NCI-H526 (cell line): Measurements from ENCODE around the gene MTHFD2.
"Not testable (repeated sequence)": the region's sequence is repeated elsewhere in the genome, so short reads cannot be mapped to it uniquely, and the experiment has no call there.

Source experiments
- DNase-seq, 2 experiments: peaks; one replicate each; lab custom pipeline; 2025; lab: John Stamatoyannopoulos, UW

MTHFD2 gene

DNA sequence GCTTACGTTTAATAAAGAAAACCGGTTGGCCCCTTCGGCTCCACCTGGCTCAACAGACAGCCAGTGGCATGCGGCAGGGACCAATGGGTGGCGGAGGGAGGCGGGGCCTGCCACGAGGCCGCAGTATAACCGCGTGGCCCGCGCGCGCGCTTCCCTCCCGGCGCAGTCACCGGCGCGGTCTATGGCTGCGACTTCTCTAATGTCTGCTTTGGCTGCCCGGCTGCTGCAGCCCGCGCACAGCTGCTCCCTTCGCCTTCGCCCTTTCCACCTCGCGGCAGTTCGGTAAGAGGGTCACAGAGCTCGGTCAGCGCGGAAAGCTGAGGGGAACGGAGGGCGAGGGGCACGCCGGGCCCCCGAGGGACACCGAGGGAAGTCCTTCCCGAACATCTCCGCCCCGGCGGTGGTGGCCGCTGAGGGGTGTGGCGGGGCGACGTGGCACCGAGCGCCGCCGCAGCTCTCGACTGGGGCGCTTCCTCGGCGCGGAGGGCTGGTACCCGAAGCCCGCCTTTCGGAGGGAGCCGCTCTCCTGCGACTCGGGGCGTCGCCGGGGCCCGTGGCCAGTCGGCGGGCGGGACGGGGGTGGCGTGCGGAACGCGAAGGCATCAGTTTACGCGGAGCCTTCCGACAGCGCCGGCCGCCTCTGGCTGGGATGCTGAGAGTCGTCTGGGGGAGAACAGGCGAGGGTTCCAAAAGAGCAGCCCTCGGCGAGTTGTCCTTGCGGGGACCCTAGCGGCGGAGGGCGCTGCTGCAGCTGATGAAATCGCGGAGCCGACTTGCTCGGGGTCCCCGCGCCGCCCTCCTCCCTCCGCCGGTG, at the start of gene MTHFD2:
Gene MTHFD2 (plus strand): TSS at position 155 of the 814 bp plus-strand sequence. CDS start 27 bp downstream, at position 182.
- DNase-seq, result peak; percentile 98 to 99

DNA sequence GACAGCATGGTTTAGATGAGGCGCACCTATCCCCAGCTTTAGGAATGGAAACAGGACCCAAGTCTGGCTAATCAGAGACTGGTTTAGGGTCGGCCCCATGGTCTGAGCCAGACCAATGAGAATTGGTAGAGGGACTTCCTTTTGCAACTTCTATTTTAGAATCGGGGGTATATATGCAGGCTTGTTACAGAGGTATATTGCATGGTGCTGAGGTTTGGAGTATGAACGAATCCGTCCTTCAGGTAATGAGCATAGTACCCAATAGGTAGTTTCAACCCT, 49.2 kb upstream of the MTHFD2 start:
- DNase-seq, result peak in 1 of 2 experiments; percentile 31

DNA sequence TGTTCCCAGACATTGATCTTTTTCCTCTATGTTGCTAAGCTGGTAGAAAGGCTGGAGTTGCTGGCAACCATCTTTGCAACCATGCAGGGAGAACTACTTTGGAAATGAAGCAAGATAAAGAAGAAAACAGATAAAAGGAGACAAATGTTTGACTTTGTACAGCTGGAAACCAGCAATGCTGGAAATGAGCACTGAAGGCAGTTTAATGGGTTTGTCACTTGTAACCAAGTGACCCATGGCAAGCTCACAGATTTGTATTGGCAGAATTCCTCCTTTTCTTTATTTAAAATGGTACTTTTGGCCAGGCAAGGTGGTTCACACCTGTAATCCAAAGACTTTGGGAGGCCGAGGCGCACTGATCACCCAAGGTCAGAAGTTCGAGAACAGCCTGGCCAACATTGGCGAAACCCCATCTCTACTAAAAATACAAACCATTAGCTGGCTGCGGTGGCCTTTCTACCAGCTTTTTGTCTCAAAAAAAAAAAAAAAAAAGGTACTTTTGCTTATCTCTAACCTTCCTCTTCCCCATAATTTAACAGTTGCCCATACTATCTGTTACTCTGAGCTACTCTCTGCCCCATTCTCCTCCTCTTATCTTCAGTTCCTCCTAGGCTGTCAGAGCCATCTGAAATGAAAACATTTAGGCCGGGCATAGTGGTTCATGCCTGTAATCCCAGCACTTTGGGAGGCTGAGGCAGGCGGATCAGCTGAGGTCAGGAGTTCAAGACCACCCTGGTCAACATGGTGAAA, 48.7 kb upstream of the MTHFD2 start:
- DNase-seq, result no peak

DNA sequence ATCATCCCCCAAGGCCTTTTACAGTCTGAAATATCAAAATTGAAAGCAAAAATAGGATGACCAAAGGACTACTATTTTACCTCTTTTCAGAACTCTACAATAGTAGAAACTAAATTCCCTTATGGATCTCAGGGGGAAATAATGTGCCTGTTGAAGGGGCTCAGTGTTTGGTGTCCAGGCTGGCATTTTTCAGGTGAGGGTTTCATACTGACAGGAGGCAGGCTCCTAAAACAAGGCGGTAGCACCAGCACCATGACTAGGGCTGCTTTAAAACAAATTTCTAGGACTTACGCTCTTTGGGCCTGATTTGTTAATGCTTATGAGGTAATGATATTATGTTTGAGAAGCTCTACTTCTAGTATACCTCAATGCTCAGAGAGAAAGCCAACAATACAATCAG, 45.5 kb upstream of the MTHFD2 start:
- no peak for DNase-seq

DNA sequence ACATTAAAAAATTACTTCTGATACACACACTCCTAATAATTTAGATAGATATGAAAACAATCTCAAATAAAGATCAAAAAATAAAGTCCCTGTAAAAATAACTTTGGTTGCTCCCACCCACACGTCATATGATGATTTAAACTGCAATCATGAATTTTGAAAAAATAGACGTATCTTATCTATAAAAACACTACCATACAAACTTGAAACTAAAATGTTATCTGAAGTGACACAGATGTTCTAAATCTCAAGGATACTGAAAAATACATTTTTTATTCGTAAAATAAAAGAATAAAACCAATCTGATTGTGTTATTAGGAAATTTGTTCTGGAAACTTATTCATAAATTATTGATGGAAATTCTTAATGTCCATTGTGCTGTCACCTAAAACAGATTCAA, 42.6 kb upstream of the MTHFD2 start:
- no peak for DNase-seq

DNA sequence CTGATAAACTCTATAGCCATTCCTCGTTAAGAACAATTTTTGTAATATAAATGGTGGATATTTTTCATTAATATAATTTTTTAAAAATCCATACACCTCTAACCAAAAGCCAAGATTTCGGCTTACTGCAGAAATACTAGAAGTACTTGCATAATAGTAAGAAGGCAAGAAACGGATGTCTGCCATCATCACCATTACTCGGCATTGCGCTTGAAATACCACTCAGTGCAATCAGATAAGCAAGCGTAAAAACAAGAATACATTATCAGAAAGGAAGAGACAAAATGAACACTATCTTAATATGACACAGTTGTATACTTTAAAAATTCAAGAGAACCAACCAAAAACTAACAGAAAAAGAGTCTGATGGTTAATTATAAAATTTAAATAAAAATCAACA, 35.5 kb upstream of the MTHFD2 start:
- no peak for DNase-seq

DNA sequence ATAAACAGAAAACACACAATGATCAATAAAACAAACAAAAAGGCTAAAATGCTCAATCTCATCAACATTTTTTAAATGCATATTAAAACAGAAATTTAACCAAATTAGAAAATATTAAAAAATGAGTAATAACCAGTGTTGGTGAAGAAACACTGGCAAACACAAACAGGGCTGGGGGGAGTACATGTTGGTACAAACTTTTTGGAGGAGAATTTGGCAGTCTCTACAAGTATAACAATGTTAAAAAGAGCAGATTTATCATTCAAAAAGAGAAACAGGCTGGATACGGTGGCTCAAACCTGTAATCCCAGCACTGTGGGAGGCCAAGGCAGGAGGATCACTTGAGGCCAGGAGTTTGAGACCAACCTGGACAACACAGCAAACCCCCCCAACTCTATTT, 33.7 kb upstream of the MTHFD2 start:
- no peak for DNase-seq

DNA sequence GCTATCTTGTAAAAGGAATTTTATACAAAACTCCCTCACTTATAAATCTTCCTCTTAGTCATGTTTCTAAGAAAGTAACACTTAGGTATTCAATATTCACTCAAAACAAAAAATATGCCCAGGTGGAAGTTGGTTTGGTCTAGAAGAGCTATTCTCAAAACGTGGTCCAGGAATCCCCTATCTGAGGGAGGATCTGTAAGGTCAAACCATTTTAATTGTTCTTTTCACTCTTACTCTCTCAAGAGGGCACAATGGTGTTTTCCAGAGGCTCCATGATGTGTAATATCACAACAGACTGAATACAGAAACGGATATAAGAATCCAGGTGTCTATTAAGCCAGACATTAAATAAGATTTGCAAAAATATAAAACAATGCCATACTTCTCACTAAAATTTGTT, 29.7 kb upstream of the MTHFD2 start:
- DNase-seq, result no peak

DNA sequence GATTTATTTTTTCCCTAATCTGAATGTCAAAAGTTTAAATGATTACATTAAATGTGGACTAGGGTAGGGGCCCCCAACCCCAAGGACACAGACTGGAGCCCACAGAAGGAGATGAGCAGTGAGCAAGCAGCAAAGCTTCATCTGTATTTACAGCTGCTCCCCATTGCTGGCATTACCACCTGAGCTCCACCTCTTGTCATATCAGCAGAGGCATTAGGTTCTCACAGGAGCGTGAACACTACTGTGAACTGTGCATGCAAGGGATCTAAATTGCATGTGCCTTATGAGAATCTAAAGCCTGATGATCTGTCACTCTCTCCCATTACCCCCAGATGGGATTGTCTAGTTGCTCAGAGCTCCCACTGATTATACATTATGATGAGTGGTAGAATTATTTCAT, 23.5 kb upstream of the MTHFD2 start:
- no peak for DNase-seq

DNA sequence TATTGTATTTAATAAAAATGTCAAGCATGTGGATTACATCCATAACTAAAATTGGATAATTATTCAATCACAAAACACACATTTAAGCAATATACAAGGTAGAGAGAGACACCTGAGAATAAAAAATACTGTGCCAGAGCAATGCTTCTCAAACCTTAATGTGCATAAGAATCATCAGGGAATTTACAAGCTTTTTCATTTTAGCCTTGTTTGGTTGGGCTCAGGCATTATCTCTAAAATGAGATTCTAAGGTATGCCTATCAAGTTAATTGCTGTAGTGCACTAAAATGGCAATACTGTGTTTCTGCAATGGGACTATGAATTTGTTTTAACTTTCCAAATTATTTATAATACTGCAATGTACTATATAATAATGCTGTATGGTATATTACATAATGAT, 20.7 kb upstream of the MTHFD2 start:
- no peak for DNase-seq

DNA sequence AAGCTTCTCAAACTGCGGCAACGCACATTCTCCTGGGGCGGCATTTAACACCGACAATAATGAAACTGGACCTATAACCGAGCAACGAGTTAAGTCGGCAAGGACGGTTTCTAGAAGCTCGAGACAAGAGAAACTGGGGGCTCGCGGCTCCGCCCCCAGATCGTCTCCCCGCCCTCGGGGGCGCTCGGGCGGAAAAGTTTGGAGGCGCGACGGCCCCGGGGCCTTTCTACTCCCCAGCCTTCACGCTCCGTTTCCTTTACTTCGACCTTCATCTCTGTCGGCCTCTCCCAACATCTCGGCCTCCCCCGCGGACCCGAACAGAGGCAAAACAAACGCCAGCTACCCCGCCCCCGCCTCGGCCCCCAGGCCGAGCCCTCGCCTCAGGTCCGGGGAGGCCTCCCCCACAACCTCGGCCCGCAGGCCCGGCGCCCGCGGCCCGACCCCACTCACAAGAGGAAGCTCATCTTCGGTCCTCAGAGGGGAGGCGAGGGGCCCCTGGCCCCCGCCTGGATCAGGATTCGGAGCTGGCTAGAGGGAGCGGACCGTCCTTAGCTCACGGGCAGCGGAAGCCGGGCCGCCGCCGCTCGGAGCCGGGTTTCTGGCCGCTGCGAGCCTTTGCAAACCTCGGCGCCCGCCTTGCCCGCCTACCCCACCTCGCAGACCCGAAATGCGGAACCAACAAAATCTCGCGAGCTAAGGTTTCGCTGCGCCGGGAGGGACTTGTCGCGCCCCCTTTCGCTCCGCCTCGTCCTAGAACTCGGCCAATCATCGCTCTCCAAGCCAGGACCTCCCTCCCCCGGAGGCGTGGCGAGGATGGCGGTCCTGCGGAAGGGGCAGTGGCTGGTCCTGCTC, 20.0 kb upstream of the MTHFD2 start, which contains the start of gene MOB1A:
Gene MOB1A (minus strand): TSS at position 669 of the 852 bp plus-strand sequence. CDS start 205 bp downstream, at position 464.
- peak; percentile 96 to 99 for DNase-seq

DNA sequence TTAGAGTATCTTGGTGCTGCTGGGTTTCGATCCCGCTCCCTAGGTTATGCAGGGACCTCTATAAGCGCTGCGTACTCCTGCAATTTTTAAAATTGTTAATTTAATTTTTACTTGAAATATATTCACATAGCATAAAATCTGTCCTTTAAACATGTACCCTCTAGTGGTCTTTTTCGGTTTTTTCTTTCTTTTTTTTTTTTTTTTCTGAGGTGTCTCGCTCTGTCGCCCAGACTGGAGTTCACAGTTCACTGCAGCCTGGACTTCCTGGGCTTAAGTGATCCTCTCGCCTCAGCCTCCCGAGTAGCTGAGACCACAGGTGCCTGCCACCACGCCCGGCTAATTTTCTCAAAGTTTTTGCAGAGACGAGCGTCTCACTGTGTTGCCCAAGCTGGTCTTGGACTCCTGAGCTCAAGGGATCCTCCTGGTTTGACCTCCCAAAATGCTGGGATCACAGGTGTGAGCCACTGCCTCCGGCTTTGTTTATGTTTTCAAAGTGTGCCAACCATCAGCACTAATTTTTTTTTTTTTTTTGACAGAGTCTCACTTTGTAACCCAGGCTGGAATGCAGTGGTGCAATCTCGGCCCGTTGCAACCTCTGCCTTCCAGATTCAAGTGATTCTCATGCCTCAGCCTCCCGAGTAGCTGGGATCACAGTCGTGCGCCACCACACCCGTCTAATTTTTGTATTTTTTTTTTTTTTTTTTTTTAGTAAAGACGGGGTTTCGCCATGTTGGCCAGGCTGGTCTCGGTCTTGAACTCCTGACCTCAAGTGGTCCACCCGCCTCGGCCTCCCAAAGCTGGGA, 19.2 kb upstream of the MTHFD2 start:
- no peak for DNase-seq

DNA sequence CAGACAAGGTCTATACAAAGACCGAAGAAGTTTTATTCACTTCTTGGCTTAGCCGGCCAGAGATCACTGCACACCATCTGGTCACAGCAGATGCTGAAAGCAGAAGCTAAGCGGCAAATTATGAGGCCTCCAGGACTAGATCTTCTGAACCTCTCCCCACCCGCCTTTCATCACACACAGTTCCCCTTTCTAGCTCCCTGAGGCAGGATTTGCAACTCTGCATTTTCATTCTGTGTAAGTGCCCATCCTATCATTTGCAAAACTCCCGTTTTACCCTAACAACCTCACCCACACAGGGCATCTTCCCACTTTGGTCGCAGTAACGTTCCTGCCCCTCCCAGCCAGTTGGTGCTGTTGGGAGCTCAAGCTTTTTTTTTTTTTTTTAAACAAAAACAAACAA, 16.7 kb upstream of the MTHFD2 start:
- peak in 1 of 2 experiments; percentile 3 for DNase-seq

DNA sequence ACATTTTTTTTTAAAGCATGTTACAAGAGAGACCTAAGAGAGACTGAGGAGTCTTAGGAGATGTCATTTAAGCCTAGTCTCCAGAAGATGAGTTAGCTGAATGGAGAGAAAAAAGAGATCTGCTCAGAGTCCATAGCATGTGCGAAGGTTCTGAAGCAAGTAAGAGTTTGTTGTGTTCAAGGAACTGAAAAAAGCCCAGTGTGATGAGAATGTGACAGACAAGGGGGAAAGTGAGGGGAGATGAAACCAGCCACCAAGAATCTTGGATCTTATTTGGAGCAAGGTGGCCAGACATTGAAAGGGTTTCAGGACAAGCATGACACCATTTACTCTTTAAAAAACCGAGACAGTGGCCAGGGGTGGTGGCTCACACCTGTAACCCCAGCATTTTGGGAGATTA, 14.5 kb upstream of the MTHFD2 start:
- no peak for DNase-seq

DNA sequence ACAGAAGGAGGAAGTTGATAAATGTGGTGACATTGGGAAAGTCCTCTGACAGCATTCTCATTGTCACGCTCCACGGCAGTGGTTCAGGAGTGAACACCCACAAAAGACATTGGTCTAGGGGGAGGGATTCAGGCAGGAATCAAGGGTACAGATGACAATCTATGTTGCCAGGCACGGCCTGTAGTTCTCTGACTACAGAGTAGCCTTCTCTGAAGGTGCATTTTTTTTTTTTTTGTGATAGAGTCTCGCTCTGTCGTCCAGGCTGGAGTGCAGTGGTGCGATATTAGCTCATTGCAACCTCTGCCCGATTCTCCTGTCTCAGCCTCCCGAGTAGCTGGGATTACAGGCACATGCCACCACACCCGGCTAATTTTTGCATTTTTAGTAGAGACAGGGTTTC, 12.4 kb upstream of the MTHFD2 start:
- DNase-seq, result no peak

DNA sequence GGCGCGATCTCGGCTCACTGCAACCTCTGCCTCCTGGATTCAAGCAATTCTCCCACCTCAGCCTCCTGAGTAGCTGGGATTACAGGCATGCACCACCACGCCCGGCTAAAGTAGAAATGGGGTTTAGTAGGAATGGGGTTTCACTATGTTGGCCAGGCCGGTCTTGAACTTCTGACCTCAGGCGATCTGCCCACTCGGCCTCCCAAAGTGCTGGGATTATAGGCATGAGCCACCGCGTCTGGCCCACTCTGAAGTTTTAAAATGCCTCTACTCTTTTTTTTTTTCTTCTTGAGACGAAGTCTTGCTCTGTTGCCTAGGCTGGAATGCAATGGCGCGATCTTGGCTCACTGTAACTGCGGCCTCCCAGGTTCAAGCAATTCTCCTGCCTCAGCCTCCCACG, 11.7 kb upstream of the MTHFD2 start:
- DNase-seq, result not testable (repeated sequence)

DNA sequence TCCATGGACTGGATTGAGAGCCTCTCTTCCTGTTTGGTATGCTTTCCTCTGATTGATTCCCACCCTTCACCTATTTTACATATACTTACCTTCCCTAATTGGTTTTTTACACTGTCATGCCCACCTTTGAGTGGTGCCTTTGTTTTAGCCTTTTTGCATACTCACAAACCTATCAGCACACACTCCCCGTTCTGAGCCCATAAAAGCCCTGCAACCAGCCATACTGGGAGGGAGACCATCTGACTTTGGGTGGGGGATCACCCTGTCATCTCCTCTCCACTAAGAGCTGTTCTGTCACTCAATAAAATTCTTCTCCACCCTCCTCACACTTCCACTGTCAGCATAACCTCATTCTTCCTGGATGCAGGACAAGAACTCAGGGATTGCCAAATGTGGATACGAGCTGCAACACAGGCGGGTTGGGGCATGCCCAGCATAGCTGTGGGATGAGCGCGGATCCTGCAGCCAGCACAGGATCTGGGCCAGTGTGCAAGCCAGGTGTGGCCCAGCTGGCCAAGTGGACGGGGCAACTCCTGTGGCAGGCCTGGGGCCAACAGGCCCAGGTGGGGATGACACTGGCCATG, 10.3 kb upstream of the MTHFD2 start:
- peak; percentile 77 to 82 for DNase-seq

DNA sequence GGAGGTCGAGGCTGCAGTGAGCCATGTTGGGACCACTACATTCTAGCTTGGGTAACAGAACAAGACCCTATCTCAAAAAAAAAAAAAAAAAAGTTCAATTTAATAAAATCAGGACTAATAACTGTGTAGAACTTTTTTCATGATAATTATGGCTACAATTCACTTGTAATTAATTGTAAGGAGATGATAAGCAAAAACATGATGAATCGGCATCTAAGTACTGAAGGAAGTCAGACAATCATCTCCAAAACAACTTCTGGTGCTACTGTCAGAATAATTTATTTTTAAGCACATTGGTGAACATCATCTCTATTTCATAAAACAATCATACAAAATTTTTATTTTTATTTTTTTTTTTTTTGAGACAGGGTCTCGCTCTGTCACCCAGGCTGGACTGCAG, 9.7 kb upstream of the MTHFD2 start:
- no peak for DNase-seq

DNA sequence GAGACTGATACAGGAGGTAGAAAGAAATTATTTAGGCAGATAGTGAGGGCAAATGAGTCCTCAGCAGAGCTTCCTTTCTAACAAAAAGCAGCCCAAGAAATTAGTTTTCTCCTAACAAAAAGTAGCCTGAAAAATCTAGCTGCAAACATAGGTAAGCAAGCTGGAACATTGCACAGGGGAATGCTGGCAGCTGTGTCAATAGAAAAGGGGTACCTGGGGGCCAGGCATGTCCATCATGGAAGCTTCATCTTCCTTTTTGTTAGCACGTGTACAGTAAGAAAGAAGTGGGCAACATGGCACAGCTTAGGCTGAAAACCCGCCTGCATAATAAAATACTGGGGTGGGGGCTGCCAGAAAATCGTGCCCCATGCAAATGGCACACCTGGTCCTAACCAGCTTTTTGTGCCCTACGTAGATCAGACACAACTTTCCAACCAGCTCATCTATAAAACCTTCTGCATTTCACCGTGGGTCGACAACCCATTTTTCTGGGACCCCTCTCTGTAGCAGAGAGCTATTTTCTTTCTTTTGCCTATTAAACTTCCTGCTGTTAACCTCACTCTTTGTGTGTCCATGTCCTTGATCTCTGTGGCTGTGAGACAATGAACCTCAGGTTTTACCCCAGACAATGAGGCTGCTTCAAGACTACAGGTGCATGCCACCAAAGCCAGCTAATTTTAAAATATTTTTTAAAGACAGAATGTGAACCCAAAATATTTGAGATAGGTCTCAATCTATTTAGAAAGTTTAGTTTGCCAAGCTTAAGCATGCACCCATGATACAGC, 6.6 kb upstream of the MTHFD2 start:
- no peak for DNase-seq

DNA sequence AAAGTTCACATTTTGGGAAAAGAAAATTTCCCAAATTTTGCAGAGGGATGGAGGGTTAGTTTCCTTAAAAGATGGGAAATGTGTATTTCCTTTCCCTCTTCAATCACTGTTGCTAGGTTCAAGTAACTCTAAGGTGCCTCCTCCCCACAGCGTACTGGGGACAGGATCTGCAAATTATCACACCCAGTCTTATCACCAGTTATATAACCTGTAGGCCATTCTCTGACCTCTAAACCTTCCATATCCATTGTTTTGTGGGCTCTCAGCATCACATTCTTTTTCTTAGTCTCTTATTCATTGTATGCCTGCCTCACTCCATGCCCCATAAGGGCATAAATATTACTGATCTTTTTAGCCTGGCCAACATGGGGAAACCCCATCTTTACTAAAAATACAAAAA, 3.6 kb upstream of the MTHFD2 start:
- DNase-seq, result no peak

DNA sequence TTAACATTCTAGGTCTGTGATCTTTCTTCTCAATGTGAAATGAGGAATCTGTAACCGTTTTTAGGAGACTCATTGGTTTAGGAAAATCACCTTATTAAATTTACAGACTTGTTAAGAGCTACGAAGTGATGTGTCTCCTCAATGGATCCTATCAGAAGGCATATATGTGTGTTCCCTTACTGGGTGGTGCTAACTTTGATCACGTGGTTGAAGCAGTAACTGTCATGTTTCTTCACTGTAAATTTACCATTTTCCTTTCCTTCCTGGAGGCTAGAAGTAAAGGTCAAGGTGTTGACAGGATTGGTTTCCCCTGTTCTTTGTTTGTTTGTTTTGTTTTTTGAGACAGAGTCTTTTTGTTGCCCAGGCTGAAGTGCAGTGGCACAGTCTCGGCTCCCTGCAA, 1.4 kb upstream of the MTHFD2 start:
- no peak for DNase-seq
